OCI-LY3 (cell line): Measurements from ENCODE around the gene DOCK10.

ENCODE experiments used
- H2AFZ ChIP-seq: fragments of 200-600, 300-600 bp; shearing (Covaris generic); 2 replicates; pipeline ENCODE4 v1.6.0; 2014; ENCODE audit warnings: antibody characterized with exemption, low read depth, low read length
- H3K27ac ChIP-seq: fragments of 200-600, 300-600 bp; sonication (generic); 2 replicates; pipeline ENCODE4 v1.5.1; 2014; ENCODE audit warnings: mild to moderate bottlenecking, low read length, moderate library complexity, mixed read lengths
- H3K27me3 ChIP-seq: fragments of 200-600, 300-600 bp; sonication (generic); 2 replicates; pipeline ENCODE4 v1.6.1; 2014; ENCODE audit warnings: low read depth, low read length, mixed read lengths
- H3K36me3 ChIP-seq: fragments of 200-600, 300-600 bp; sonication (generic); replicated peaks from 2 replicates; pipeline ENCODE3; 2014; ENCODE audit warnings: low read depth, low read length, mixed read lengths
- H3K4me1 ChIP-seq: fragments of 300-600, 200-600 bp; sonication (generic); 2 replicates; pipeline ENCODE4 v1.6.1; 2014; ENCODE audit warnings: low read length, mixed read lengths
- H3K4me2 ChIP-seq: fragments of 200-600, 300-600 bp; sonication (generic); 2 replicates; pipeline ENCODE4 v1.6.1; 2014; ENCODE audit warnings: low read length, mixed read lengths
- H3K4me3 ChIP-seq: fragments of 300-600, 200-600 bp; sonication (generic); 2 replicates; pipeline ENCODE4 v1.5.1; 2014; ENCODE audit warnings: antibody characterized with exemption, mild to moderate bottlenecking, low read length, moderate library complexity
- H3K79me2 ChIP-seq: fragments of 300-600, 200-600 bp; shearing (Covaris generic); 2 replicates; pipeline ENCODE4 v1.6.1; 2014; ENCODE audit warnings: mild to moderate bottlenecking, low read length, mixed read lengths
- H3K9ac ChIP-seq: fragments of 300-600, 200-600 bp; shearing (Covaris generic); 2 replicates; pipeline ENCODE4 v1.6.0; 2014; ENCODE audit warnings: mild to moderate bottlenecking, low read length, moderate library complexity
- H3K9me3 ChIP-seq: fragments of 200-600, 300-600 bp; shearing (Covaris generic); 2 replicates; pipeline ENCODE4 v1.6.1; 2014; ENCODE audit warnings: low read length, mixed read lengths; ENCODE audit not compliant: insufficient read depth
- H4K20me1 ChIP-seq: fragments of 200-600, 300-600 bp; sonication (generic); 2 replicates; pipeline ENCODE4 v1.6.1; 2016; ENCODE audit warnings: low read length, mixed read lengths; ENCODE audit not compliant: insufficient read depth
- EZH2phosphoT487 ChIP-seq: fragments of 200-600 bp; shearing (Covaris generic); IDR thresholded peaks from 2 replicates; pipeline ENCODE4 v1.6.1; 2018; ENCODE audit warnings: antibody characterized with exemption, mixed run types, low read depth
- TF ChIP-seq, protein P1 (sequence below): fragments of 200-600, 300-600 bp; sonication (generic); IDR thresholded peaks from 2 replicates; pipeline ENCODE4 v1.5.1; 2014; ENCODE audit warnings: antibody characterized with exemption, low read length, low read depth

DOCK10 gene

DNA sequence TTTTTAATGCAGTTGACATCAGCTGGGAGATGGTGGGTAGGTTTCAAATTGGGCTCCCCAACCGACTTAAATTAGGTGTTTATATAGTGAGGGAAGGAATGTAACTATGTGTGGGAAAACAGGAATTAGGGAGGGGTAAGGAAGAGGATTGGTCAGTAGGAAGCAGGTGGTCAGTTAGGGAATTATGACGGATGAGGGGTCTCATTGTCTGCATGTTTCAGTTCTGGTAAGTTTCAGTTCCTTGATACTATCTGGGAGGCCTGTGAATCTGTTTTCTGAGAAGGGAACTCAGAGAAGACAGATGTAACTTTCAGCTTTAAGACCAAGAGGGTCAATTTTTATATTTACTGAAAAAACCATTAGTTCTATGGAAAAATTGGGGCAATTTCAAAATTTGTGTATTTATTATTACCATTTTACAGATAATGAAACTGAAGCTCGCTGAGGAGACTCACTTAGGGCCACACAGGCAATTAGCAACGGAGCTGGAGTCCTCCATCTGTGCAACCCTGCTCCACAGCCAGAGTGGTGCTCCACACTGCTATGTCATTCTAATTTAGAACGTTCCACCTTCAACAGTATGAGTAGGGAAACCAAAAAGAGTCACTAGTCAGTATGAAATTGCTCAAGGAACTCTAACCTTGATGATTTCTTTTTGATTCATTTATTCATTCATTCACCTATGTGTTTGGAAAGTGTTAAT, 290.1 kb downstream of the DOCK10 start:
- Histone ChIP-seq H3K4me3 (peak overlapping the region; percentile 10; the same call in 1 of the 2 replicates), H2AFZ (no peak overlapping the region), H3K79me2 (no peaks in the 10 kb centered on the region)

DNA sequence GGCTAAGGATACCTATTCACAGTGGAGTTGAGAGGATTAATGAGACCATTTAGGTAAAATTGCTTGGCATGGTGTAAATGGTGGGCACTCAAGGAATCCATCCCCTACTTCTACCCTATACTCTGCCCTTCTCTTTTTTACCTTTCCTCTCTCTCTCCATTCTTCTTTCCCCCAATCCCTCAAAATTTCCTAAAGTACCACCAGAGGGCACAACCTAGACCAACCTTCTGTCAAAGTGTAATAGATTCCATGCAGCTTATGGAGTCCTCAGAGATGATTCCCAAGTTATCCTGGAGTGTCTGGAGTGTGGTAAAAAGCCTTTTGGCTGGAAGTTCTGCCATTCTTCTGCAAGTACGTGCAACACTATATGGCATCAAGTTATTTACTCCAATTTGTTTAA, 293.1 kb downstream of the DOCK10 start:
- Histone ChIP-seq H3K27me3 (no peaks in the 10 kb centered on the region), H3K79me2 (no peaks in the 10 kb centered on the region), H3K4me3 (no peak overlapping the region), H3K9ac (no peak overlapping the region), H3K4me2 (no peak overlapping the region), H2AFZ (no peak overlapping the region), H3K27ac (no peak overlapping the region), H3K36me3 (peaks cover 4% of the 10 kb centered on the region), H3K4me1 (peaks cover 25% of the 10 kb centered on the region), H3K9me3 (no peaks in the 10 kb centered on the region), H4K20me1 (no peaks in the 10 kb centered on the region)
- TF ChIP-seq EZH2phosphoT487 = no peak
- TF ChIP-seq, protein P1, sequence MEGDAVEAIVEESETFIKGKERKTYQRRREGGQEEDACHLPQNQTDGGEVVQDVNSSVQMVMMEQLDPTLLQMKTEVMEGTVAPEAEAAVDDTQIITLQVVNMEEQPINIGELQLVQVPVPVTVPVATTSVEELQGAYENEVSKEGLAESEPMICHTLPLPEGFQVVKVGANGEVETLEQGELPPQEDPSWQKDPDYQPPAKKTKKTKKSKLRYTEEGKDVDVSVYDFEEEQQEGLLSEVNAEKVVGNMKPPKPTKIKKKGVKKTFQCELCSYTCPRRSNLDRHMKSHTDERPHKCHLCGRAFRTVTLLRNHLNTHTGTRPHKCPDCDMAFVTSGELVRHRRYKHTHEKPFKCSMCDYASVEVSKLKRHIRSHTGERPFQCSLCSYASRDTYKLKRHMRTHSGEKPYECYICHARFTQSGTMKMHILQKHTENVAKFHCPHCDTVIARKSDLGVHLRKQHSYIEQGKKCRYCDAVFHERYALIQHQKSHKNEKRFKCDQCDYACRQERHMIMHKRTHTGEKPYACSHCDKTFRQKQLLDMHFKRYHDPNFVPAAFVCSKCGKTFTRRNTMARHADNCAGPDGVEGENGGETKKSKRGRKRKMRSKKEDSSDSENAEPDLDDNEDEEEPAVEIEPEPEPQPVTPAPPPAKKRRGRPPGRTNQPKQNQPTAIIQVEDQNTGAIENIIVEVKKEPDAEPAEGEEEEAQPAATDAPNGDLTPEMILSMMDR = no peak

More for the DNA sequence above, 290.1 kb downstream of the DOCK10 start:
- TF ChIP-seq, protein P1 = no peak
- no peak for TF ChIP-seq EZH2phosphoT487
- Histone ChIP-seq H3K4me1 (peaks cover 37% of the 10 kb centered on the region), H3K9ac (peak overlapping the region; percentile 6; the same call in 1 of the 2 replicates), H3K4me2 (peak overlapping the region; percentile 53), H4K20me1 (no peaks in the 10 kb centered on the region), H3K27me3 (no peaks in the 10 kb centered on the region), H3K9me3 (no peaks in the 10 kb centered on the region), H3K27ac (peak overlapping the region; percentile 73), H3K36me3 (peaks cover 9% of the 10 kb centered on the region)

DNA sequence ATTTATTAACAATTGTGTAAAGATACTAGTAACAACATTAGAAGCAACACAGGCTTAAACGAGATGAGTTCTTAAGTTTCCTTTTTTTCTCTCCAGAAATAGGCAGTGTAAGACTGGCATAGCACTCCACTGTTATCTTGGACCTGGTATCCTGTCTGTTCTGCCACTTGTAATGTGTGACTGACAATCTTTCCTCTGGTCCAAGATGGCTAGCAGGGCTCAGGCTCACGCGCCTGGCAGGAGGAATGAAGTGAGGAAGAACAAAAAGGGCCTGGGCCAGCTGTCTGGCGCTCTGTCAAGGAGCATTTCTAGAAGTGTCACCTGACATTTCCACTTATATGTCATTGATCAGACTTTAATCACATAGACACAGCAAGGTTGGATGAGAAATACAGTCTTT, 294.5 kb downstream of the DOCK10 start:
- H3K79me2 ChIP-seq = no peaks in the 10 kb centered on the region

DNA sequence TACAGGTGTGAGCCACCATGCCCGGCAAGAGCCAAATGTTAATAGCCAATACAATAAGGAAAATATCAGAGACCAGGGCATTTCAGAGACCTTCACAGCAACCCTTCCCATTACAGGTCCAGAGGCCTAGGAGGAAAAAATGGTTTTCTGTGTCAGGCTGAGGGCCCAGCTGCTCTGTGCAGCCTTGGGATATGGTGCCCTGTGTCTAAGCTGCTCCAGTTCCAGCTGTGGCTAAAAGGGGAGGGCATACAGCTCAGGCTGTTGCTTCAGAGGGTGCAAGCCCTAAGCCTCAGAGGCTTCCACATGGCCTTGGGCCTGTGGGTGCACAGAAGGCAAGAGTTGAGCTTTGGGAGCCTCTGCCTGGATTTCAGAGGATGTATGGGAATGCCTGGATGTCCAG, 306.0 kb downstream of the DOCK10 start:
- Histone ChIP-seq H3K27ac (no peak overlapping the region), H3K36me3 (peaks cover 16% of the 10 kb centered on the region), H3K4me1 (peaks cover 8% of the 10 kb centered on the region), H3K4me2 (no peak overlapping the region), H3K27me3 (no peaks in the 10 kb centered on the region), H3K9ac (no peak overlapping the region), H2AFZ (no peak overlapping the region), H4K20me1 (no peaks in the 10 kb centered on the region), H3K4me3 (no peak overlapping the region), H3K79me2 (no peaks in the 10 kb centered on the region), H3K9me3 (peaks cover 14% of the 10 kb centered on the region; the same call in 1 of the 2 replicates)
- no peak for TF ChIP-seq EZH2phosphoT487
- TF ChIP-seq, protein P1 = no peak

More for the DNA sequence above, 294.5 kb downstream of the DOCK10 start:
- Histone ChIP-seq H3K4me2 (no peak overlapping the region), H3K4me3 (no peak overlapping the region), H2AFZ (no peak overlapping the region), H4K20me1 (no peaks in the 10 kb centered on the region), H3K27me3 (no peaks in the 10 kb centered on the region), H3K27ac (no peak overlapping the region), H3K9me3 (no peaks in the 10 kb centered on the region), H3K4me1 (peaks cover 22% of the 10 kb centered on the region), H3K36me3 (no peaks in the 10 kb centered on the region), H3K9ac (no peak overlapping the region)
- TF ChIP-seq, protein P1 = no peak
- no peak for TF ChIP-seq EZH2phosphoT487
